GM23338 (cell line): Measurements from ENCODE around the gene SUSD2. TPM values are rescaled to one million over a fixed set of nuclear protein-coding genes. Genes with fewer than 3 reads are reported as not detected.

Experiments used
- ATAC-seq: fragments of 200-7000 bp; cut with Tn5 transposase; 3 replicates; pipeline ENCODE4 v1.9.1; 2020
- DNase-seq: peaks from one replicate; pipeline ENCODE4 v3.0.0-alpha.2; 2015; ENCODE audit warnings: low spot score
- H2AFZ ChIP-seq: fragments of 200-600 bp; sonication (generic); 2 replicates; pipeline ENCODE4 v1.8.0; 2016; ENCODE audit warnings: antibody characterized with exemption, mild to moderate bottlenecking, moderate library complexity
- H3F3A ChIP-seq: fragments of 200-600 bp; sonication (generic); replicated peaks from 2 replicates; pipeline ENCODE4 v1.8.0; 2017; ENCODE audit warnings: antibody characterized with exemption, mixed run types, low read depth
- H3K27ac ChIP-seq: fragments of 200-600 bp; sonication (generic); 2 replicates; pipeline ENCODE4 v1.6.1; 2016; ENCODE audit warnings: low read depth
- H3K27me3 ChIP-seq: fragments of 200-600 bp; sonication (generic); 2 replicates; pipeline ENCODE4 v1.8.0; 2016; ENCODE audit warnings: mild to moderate bottlenecking, mixed run types, moderate library complexity; ENCODE audit not compliant: insufficient read depth
- H3K36me3 ChIP-seq: fragments of 200-600 bp; sonication (generic); 2 replicates; pipeline ENCODE4 v1.8.0; 2016; ENCODE audit warnings: mild to moderate bottlenecking; ENCODE audit not compliant: insufficient read depth
- H3K4me1 ChIP-seq: fragments of 200-600 bp; sonication (generic); 2 replicates; pipeline ENCODE4 v1.8.0; 2016; ENCODE audit warnings: mild to moderate bottlenecking, moderate library complexity; ENCODE audit not compliant: insufficient read depth
- H3K4me2 ChIP-seq: fragments of 200-600 bp; sonication (generic); 2 replicates; pipeline ENCODE4 v1.7.1; 2017; ENCODE audit warnings: mixed run types
- H3K4me3 ChIP-seq: fragments of 200-600 bp; sonication (generic); 2 replicates; pipeline ENCODE4 v1.6.1; 2016; ENCODE audit warnings: mixed run types
- H3K79me2 ChIP-seq: fragments of 200-600 bp; sonication (generic); replicated peaks from 2 replicates; pipeline ENCODE4 v1.8.0; 2017; ENCODE audit warnings: mild to moderate bottlenecking; ENCODE audit not compliant: insufficient read depth
- H3K9me2 ChIP-seq: fragments of 200-600 bp; sonication (generic); 2 replicates; pipeline ENCODE4 v1.8.0; 2017; ENCODE audit not compliant: insufficient read depth
- H4K20me1 ChIP-seq: fragments of 200-600 bp; sonication (generic); replicated peaks from 2 replicates; pipeline ENCODE4 v1.8.0; 2017; ENCODE audit warnings: mild to moderate bottlenecking; ENCODE audit not compliant: insufficient read depth
- H3K27ac Mint-ChIP-seq: 2 replicates; pipeline ENCODE4 v1.8.0; 2020; ENCODE audit warnings: inconsistent platforms, mild to moderate bottlenecking, moderate library complexity, mixed read lengths
- H3K27me3 Mint-ChIP-seq: 3 replicates; pipeline ENCODE4 v1.8.0; 2022; ENCODE audit warnings: low read depth, mild to moderate bottlenecking, moderate library complexity, mixed read lengths, inconsistent platforms; ENCODE audit not compliant: insufficient read depth, poor library complexity
- H3K36me3 Mint-ChIP-seq: 3 replicates; pipeline ENCODE4 v1.8.0; 2021; ENCODE audit warnings: low read depth, mild to moderate bottlenecking, inconsistent platforms, moderate library complexity, mixed read lengths
- H3K4me1 Mint-ChIP-seq: 3 replicates; pipeline ENCODE4 v1.8.0; 2020; ENCODE audit warnings: mild to moderate bottlenecking, inconsistent platforms, mixed read lengths
- H3K4me3 Mint-ChIP-seq: 3 replicates; pipeline ENCODE4 v1.8.0; 2021; ENCODE audit warnings: moderate library complexity, mild to moderate bottlenecking, inconsistent platforms, mixed read lengths
- H3K9me3 Mint-ChIP-seq: 3 replicates; pipeline ENCODE4 v1.8.0; 2020; ENCODE audit warnings: moderate library complexity, mild to moderate bottlenecking, inconsistent platforms, mixed read lengths
- CREB1 ChIP-seq: fragments of 250-450 bp; sonication (Bioruptor Pico); IDR thresholded peaks from 2 replicates; pipeline ENCODE4 v1.5.0; 2020; ENCODE audit warnings: low read depth, mild to moderate bottlenecking, moderate library complexity
- EZH2 ChIP-seq: fragments of 200-600 bp; sonication (generic); IDR thresholded peaks from one replicate; pipeline ENCODE4 v1.8.0; 2017; ENCODE audit warnings: antibody characterized with exemption, mild to moderate bottlenecking, low read depth; ENCODE audit not compliant: unreplicated experiment
- JUNB ChIP-seq: IDR thresholded peaks from one replicate; pipeline ENCODE4 v1.6.1; 2016; ENCODE audit warnings: antibody characterized with exemption; ENCODE audit not compliant: unreplicated experiment
- POLR2AphosphoS5 ChIP-seq: IDR thresholded peaks from 2 replicates; pipeline ENCODE4 v1.6.1; 2016; ENCODE audit warnings: antibody characterized with exemption, low read depth
- STAT1 ChIP-seq: IDR thresholded peaks from one replicate; pipeline ENCODE4 v1.6.1; 2016; ENCODE audit warnings: antibody characterized with exemption; ENCODE audit not compliant: unreplicated experiment
- ZNF114 ChIP-seq: fragments of 250-450 bp; sonication (Bioruptor Pico); IDR thresholded peaks from 2 replicates; pipeline ENCODE4 v1.5.0; 2020; ENCODE audit warnings: mild to moderate bottlenecking, moderate library complexity
- polyA plus RNA-seq: library from polyadenylated mRNA; unstranded; fragments of >200 nt; fragmentation: Nextera tagmentation; extraction: Ambion mirVana; gene quantifications from 2 replicates; pipeline ENCODE4 v1.2.1, GENCODE V29; 2016
- total RNA-seq: library from RNA; depleted of rRNA; stranded (reverse); fragments of >200 nt; shearing (Covaris generic); gene quantifications from 2 replicates; pipeline ENCODE4 v1.2.3, GENCODE V29; 2014
- TF ChIP-seq, protein P1 (sequence below), 2 experiments: fragments of 200-600 bp in 1 of 2; sonication (generic) in 1 of 2; conservative IDR thresholded peaks; 2 replicates each; pipeline versions ENCODE4 v1.5.1 to v1.6.1; 2016 to 2017; ENCODE audit warnings: antibody characterized with exemption in 2 of 2, low read depth in 2 of 2, mild to moderate bottlenecking in 2 of 2, moderate library complexity in 1 of 2
- TF ChIP-seq, protein P2 (sequence below): fragments of 250-450 bp; sonication (Bioruptor Pico); IDR thresholded peaks from 2 replicates; pipeline ENCODE4 v1.5.0; 2020; ENCODE audit warnings: mild to moderate bottlenecking, moderate library complexity
- TF ChIP-seq, protein P3 (sequence below): IDR thresholded peaks from 2 replicates; pipeline ENCODE4 v1.6.1; 2016; ENCODE audit warnings: antibody characterized with exemption
- TF ChIP-seq, protein P4 (sequence below): IDR thresholded peaks from one replicate; pipeline ENCODE4 v1.6.1; 2018; ENCODE audit warnings: antibody characterized with exemption; ENCODE audit not compliant: unreplicated experiment

The SUSD2 gene
- total and polyA plus RNA-seq, 2 experiments from 2014 or later = 0.74 to 2.1 TPM

DNA sequence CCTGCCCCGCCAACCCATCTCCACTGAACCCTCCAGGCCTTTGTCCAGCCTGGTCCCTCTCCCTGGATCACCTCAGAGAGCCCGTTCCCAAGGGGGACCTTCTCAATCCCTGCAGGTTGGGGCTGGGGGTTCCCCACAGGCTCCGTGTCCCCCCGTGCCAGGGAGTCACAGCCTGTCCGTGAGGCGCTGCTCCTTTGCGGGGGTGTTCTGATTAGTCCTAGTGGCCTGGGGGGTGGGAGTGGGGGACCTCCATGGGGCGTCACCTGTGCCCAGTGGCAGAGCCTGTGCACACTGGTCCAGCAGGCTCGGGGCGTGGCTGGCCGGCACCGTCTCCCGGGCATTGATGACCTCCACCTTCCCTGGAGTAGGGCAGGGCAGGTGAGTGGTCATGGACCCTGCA is 51.9 kb downstream of the SUSD2 start:
- Mint-ChIP-seq H3K9me3 (no peaks in the 10 kb centered on the region), H3K4me3 (no peak overlapping the region), H3K4me1 (peaks cover 3% of the 10 kb centered on the region; the same call in 2 of the 3 replicates), H3K27ac (no peak overlapping the region), H3K27me3 (peaks cover 13% of the 10 kb centered on the region), H3K36me3 (no peaks in the 10 kb centered on the region)
- no peaks in the 10 kb centered on the region for H3K27me3 ChIP-seq
- H2AFZ ChIP-seq = no peak overlapping the region
- H3K4me1 ChIP-seq = peaks cover 6% of the 10 kb centered on the region; the same call in 1 of the 2 replicates
- H3K27ac ChIP-seq = no peak overlapping the region
- H3K79me2 ChIP-seq = no peaks in the 10 kb centered on the region
- DNase-seq (no peak), ATAC-seq (no peak)
- TF ChIP-seq, protein P1, sequence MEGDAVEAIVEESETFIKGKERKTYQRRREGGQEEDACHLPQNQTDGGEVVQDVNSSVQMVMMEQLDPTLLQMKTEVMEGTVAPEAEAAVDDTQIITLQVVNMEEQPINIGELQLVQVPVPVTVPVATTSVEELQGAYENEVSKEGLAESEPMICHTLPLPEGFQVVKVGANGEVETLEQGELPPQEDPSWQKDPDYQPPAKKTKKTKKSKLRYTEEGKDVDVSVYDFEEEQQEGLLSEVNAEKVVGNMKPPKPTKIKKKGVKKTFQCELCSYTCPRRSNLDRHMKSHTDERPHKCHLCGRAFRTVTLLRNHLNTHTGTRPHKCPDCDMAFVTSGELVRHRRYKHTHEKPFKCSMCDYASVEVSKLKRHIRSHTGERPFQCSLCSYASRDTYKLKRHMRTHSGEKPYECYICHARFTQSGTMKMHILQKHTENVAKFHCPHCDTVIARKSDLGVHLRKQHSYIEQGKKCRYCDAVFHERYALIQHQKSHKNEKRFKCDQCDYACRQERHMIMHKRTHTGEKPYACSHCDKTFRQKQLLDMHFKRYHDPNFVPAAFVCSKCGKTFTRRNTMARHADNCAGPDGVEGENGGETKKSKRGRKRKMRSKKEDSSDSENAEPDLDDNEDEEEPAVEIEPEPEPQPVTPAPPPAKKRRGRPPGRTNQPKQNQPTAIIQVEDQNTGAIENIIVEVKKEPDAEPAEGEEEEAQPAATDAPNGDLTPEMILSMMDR (conservative IDR thresholded peaks at IDR 0.05; ENCODE audit: low read depth in 2 of 2) = no peak
- TF ChIP-seq CREB1 (CRISPR knock-in tag) = no peak
- no peak for TF ChIP-seq ZNF114 (CRISPR knock-in tag)
- no peak for TF ChIP-seq JUNB
- TF ChIP-seq STAT1 = no peak
- no peak for TF ChIP-seq POLR2AphosphoS5
- H3F3A ChIP-seq = no peaks in the 10 kb centered on the region
- H4K20me1 ChIP-seq = no peaks in the 10 kb centered on the region
- no peak overlapping the region for H3K4me3 ChIP-seq
- H3K9me2 ChIP-seq = no peaks in the 10 kb centered on the region
- no peak overlapping the region for H3K4me2 ChIP-seq
- no peaks in the 10 kb centered on the region for H3K36me3 ChIP-seq

DNA sequence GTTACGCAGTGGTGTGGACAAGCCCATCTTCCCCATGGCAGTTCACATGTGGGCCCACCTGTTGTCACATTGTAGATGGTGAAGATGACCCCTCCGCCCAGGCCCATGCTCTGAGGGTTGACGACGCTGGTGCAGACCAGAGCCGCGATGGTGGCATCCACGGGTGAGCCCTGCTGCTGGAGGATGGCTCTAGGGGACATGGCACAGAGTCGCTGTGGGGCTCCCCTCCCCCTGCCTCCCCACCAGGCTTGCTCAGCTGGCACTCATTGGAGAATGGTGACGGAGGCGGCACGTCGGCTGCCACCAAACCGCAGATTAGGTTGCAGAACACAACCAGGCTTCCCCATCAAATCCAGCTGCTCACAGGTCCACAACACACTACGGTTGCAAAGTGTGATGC is 52.5 kb downstream of the SUSD2 start:
- Histone ChIP-seq H3K36me3 (no peaks in the 10 kb centered on the region), H2AFZ (no peak overlapping the region), H3K4me1 (peaks cover 6% of the 10 kb centered on the region; the same call in 1 of the 2 replicates), H3K9me2 (no peaks in the 10 kb centered on the region), H3K79me2 (no peaks in the 10 kb centered on the region), H3K27ac (no peak overlapping the region), H3F3A (no peaks in the 10 kb centered on the region), H4K20me1 (no peaks in the 10 kb centered on the region), H3K4me3 (no peak overlapping the region), H3K27me3 (no peaks in the 10 kb centered on the region), H3K4me2 (no peak overlapping the region)
- Mint-ChIP-seq H3K36me3 (no peaks in the 10 kb centered on the region), H3K27me3 (peaks cover 11% of the 10 kb centered on the region), H3K4me3 (no peak overlapping the region), H3K4me1 (peaks cover 3% of the 10 kb centered on the region; the same call in 2 of the 3 replicates), H3K27ac (no peak overlapping the region), H3K9me3 (no peaks in the 10 kb centered on the region)
- ATAC-seq (no peak), DNase-seq (no peak)
- TF ChIP-seq, protein P2, sequence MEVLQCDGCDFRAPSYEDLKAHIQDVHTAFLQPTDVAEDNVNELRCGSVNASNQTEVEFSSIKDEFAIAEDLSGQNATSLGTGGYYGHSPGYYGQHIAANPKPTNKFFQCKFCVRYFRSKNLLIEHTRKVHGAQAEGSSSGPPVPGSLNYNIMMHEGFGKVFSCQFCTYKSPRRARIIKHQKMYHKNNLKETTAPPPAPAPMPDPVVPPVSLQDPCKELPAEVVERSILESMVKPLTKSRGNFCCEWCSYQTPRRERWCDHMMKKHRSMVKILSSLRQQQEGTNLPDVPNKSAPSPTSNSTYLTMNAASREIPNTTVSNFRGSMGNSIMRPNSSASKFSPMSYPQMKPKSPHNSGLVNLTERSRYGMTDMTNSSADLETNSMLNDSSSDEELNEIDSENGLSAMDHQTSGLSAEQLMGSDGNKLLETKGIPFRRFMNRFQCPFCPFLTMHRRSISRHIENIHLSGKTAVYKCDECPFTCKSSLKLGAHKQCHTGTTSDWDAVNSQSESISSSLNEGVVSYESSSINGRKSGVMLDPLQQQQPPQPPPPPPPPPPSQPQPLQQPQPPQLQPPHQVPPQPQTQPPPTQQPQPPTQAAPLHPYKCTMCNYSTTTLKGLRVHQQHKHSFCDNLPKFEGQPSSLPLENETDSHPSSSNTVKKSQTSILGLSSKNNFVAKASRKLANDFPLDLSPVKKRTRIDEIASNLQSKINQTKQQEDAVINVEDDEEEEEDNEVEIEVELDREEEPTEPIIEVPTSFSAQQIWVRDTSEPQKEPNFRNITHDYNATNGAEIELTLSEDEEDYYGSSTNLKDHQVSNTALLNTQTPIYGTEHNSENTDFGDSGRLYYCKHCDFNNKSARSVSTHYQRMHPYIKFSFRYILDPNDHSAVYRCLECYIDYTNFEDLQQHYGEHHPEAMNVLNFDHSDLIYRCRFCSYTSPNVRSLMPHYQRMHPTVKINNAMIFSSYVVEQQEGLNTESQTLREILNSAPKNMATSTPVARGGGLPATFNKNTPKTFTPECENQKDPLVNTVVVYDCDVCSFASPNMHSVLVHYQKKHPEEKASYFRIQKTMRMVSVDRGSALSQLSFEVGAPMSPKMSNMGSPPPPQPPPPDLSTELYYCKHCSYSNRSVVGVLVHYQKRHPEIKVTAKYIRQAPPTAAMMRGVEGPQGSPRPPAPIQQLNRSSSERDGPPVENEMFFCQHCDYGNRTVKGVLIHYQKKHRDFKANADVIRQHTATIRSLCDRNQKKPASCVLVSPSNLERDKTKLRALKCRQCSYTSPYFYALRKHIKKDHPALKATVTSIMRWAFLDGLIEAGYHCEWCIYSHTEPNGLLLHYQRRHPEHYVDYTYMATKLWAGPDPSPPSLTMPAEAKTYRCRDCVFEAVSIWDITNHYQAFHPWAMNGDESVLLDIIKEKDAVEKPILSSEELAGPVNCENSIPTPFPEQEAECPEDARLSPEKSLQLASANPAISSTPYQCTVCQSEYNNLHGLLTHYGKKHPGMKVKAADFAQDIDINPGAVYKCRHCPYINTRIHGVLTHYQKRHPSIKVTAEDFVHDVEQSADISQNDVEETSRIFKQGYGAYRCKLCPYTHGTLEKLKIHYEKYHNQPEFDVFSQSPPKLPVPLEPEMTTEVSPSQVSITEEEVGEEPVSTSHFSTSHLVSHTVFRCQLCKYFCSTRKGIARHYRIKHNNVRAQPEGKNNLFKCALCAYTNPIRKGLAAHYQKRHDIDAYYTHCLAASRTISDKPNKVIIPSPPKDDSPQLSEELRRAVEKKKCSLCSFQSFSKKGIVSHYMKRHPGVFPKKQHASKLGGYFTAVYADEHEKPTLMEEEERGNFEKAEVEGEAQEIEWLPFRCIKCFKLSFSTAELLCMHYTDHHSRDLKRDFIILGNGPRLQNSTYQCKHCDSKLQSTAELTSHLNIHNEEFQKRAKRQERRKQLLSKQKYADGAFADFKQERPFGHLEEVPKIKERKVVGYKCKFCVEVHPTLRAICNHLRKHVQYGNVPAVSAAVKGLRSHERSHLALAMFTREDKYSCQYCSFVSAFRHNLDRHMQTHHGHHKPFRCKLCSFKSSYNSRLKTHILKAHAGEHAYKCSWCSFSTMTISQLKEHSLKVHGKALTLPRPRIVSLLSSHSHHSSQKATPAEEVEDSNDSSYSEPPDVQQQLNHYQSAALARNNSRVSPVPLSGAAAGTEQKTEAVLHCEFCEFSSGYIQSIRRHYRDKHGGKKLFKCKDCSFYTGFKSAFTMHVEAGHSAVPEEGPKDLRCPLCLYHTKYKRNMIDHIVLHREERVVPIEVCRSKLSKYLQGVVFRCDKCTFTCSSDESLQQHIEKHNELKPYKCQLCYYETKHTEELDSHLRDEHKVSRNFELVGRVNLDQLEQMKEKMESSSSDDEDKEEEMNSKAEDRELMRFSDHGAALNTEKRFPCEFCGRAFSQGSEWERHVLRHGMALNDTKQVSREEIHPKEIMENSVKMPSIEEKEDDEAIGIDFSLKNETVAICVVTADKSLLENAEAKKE (CRISPR knock-in tag) = no peak
- no peak for TF ChIP-seq EZH2
- TF ChIP-seq, protein P3, sequence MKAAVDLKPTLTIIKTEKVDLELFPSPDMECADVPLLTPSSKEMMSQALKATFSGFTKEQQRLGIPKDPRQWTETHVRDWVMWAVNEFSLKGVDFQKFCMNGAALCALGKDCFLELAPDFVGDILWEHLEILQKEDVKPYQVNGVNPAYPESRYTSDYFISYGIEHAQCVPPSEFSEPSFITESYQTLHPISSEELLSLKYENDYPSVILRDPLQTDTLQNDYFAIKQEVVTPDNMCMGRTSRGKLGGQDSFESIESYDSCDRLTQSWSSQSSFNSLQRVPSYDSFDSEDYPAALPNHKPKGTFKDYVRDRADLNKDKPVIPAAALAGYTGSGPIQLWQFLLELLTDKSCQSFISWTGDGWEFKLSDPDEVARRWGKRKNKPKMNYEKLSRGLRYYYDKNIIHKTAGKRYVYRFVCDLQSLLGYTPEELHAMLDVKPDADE = no peak
- TF ChIP-seq STAT1 = no peak
- no peak for TF ChIP-seq POLR2AphosphoS5
- TF ChIP-seq, protein P4, sequence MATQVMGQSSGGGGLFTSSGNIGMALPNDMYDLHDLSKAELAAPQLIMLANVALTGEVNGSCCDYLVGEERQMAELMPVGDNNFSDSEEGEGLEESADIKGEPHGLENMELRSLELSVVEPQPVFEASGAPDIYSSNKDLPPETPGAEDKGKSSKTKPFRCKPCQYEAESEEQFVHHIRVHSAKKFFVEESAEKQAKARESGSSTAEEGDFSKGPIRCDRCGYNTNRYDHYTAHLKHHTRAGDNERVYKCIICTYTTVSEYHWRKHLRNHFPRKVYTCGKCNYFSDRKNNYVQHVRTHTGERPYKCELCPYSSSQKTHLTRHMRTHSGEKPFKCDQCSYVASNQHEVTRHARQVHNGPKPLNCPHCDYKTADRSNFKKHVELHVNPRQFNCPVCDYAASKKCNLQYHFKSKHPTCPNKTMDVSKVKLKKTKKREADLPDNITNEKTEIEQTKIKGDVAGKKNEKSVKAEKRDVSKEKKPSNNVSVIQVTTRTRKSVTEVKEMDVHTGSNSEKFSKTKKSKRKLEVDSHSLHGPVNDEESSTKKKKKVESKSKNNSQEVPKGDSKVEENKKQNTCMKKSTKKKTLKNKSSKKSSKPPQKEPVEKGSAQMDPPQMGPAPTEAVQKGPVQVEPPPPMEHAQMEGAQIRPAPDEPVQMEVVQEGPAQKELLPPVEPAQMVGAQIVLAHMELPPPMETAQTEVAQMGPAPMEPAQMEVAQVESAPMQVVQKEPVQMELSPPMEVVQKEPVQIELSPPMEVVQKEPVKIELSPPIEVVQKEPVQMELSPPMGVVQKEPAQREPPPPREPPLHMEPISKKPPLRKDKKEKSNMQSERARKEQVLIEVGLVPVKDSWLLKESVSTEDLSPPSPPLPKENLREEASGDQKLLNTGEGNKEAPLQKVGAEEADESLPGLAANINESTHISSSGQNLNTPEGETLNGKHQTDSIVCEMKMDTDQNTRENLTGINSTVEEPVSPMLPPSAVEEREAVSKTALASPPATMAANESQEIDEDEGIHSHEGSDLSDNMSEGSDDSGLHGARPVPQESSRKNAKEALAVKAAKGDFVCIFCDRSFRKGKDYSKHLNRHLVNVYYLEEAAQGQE = no peak
